Measurements from ENCODE around the gene IL23A.

IL23A gene, protein sequence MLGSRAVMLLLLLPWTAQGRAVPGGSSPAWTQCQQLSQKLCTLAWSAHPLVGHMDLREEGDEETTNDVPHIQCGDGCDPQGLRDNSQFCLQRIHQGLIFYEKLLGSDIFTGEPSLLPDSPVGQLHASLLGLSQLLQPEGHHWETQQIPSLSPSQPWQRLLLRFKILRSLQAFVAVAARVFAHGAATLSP

DNA sequence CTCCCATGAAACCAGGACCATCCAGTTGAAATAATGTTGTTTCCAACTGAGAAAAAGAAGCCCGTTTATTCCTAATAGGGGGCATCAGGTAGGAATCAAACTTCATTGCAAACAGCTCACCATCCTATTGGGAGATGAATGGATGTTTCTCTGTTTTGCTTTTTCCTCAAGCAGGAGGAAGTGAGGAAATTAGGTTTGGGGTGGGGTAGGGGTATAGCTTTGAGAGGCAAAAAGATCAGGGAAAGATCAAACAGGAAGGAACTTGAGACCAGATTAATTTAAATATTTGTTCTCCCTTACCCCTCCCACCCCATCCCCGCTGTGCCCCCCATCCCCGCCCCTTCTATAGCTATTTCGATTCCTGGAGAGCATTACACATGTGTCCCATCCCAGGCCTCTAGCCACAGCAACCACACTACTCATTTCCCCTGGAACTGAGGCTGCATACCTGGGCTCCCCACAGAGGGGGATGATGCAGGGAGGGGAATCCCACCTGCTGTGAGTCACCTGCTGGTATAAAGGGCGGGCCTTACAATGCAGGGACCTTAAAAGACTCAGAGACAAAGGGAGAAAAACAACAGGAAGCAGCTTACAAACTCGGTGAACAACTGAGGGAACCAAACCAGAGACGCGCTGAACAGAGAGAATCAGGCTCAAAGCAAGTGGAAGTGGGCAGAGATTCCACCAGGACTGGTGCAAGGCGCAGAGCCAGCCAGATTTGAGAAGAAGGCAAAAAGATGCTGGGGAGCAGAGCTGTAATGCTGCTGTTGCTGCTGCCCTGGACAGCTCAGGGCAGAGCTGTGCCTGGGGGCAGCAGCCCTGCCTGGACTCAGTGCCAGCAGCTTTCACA is at the start of gene IL23A:
IL23A (plus strand) TSS at position 577 of the 850 bp plus-strand sequence; CDS start at position 738, 161 bp downstream.
- DNase-seq (ENCODE audit: low read depth) = no peak
- no peak within 1 kb of the TSS for H3K4me3 ChIP-seq (ENCODE audit: low read depth, low read length)

DNA sequence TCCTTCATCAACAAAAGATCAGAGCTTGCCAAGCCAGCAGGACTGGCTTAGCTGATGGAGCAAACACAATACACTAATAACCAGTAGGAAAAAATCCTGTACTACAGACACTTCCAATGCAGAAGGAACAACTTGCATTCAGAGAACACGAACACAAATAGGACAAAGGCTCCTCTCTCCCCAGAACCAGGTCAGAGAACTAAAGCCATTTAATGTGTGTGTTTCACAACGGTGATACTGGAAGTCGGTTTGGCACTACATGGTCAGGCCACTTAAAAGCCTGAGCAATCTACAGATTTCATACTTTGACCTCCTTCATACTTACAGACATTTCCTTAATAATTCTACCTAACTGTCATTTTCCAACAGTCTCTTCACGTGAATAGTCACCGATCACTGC is 44.9 kb upstream of the IL23A start:
- no peak for DNase-seq (ENCODE audit: low read depth)
- H3K4me3 ChIP-seq (ENCODE audit: low read depth, low read length) = no peak overlapping the region

DNA sequence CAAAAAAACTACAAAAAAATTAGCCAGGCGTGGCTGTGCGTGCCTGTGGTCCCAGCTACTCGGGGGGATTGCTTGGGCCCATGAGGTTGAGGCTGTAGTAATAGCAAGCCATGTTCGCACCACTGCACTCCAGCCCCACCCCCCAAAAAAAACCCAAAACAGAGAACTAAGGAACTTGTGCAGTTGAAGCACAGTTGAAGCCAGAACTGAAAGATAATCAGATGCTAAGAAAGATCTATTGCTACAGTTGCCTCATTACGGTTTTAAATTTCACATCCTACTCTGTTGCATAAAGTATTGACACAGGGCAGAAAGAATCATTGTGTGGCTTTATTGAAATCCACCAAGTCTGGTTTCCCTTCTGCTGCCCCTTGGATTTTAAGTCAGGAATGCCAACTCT is 42.4 kb upstream of the IL23A start:
- H3K4me3 ChIP-seq (ENCODE audit: low read depth, low read length) = no peak overlapping the region
- no peak for DNase-seq (ENCODE audit: low read depth)

DNA sequence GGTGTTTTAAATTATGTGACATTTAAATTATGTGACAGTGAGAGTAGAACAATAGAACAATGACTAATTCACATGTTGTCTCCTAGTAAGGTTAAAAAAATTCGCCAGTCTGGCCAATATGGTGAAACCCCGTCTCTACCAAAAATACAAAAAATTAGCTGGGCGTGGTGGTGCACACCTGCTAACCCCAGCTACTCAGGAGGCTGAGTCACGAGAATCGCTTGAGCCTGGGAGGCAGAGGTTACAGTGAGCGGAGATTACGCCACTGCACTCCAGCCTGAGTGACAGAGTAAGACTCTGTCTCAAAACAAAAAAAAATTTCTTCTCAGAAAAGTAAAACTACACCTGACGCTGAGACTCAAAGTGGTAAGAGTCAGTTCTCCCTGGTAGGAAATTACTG is 41.3 kb upstream of the IL23A start:
- no peak overlapping the region for H3K4me3 ChIP-seq (ENCODE audit: low read depth, low read length)
- no peak for DNase-seq (ENCODE audit: low read depth)

DNA sequence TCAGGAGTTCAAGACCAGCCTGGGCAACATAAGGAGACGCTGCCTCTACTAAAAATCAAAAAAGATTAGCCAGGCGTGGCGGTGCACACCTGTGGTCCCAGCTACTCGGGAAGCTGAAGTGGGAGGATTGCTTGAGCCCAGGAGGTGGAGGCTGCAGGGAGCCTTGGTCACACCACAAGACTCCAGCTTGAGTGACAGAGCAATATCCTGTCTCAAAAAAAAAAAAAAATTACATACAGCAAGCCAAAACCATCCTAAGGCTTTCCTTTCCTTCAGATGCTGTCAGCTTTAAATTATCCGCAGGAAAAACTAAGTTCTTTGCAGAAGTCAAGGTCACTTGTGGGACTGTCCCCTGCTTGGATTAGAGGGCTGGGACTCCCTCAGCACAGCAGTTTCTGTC is 39.9 kb upstream of the IL23A start:
- peak overlapping the region; percentile 78 for H3K4me3 ChIP-seq (ENCODE audit: low read depth, low read length)

DNA sequence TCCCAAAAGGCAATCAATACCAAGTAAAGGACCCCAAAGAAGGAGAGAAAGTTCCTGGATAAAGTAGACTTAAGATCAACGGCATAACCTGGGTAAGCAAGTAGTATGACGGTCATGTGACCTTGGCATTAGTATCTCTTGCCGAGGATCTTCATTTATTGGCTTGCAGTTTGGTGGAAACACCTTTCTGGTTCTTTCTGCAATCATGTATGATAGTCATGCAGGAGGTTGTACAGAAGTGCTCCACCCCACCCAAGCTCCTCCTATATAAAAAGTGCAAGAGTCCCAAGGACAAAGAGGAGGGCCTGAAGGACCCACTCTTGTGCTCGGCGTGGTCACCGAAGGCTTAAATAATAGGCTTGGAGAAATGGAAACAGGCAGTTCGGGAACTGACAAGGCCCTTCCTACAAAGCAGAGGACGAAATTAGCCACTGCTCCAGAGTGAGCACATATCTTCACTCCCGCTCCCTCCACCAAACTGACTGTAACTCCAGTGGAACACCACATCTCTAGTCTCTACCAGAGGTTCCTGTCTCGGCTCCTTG is 39.3 kb upstream of the IL23A start:
- peak overlapping the region; percentile 78 for H3K4me3 ChIP-seq (ENCODE audit: low read depth, low read length)
- DNase-seq (ENCODE audit: low read depth) = no peak

More for the DNA sequence above, 39.9 kb upstream of the IL23A start:
- no peak for DNase-seq (ENCODE audit: low read depth)

DNA sequence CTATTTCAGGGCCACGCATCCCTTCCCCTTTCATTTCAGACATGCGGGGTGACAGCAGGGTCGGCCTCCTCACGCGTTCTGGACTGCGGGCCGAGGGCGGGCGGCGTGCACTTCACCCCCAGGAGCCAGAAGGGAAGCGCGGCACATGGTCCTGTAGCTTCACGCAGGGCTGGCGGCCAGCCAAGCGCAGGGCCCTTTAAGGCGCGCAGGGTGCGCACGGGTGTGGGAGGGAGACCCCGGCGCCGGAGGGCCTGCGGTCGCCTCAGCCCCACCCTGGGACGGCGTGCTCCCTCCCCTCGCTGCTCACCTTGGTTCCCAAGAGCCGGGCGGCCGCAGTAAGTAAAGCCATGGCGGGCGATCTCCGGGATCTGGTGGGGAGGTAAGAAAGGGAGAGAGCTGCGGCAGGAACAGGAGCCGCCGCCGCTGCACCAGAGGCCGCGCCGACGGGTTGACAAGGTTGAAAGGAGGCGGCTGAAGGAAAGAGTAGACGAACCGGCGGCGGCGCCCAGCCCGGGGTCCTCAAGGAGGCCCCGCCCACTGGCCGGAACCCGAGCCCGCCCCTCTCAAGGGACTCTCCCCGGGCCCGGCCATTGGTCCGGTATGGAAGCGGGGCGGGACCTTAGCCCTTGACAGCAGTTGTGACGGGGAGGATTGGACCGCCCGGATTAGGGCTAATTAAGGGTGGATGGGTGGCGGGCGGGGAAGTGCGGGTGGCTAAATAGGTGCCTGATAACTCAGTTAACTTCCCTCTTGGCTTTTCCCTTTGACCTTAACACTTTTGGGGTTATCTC is 38.6 kb upstream of the IL23A start, which contains the start of gene CS:
CS (minus strand) TSS at position 478 of the 791 bp plus-strand sequence; CDS start at position 349, 129 bp downstream.
- peak; percentile 82 for DNase-seq (ENCODE audit: low read depth)
- peak within 1 kb of the TSS; percentile 78 for H3K4me3 ChIP-seq (ENCODE audit: low read depth, low read length)

DNA sequence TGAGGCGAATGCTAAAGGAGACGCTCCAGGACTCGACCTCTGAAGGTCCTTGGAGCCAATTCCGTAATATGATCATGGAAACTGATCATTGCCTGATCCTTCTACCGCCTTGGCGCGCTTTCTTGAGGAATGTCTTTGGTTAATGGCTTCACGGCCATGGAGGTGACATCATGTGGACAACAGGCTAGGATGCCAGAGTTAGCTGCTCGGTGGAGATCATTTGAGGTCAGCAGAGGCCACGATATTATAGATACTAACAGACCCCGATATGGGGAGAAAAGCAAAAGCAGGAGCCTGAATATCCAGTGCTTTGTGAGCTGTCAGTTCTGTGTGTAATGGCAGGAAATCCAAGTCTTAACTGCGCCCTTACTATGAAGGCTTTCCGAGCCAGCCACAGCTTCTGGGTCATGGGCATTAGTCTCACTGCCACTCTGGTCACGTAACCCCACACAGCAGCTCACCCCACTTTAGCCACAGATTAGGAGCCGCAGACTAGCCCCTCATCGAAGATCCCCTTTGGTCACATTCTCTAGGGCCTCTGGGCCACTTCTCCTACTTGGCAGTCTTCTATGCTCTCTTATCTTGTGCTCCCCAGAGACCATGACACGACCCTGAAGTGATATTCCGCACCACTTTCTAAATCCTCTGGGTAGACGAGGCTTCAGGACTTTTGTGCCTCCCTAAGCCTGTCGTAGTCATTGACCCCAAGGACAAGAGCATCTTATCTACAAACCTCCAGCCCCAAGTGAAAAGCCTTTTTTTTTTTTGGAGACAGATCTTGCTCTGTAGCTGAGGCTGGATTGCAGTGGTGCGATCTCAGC is 37.8 kb upstream of the IL23A start:
- H3K4me3 ChIP-seq (ENCODE audit: low read depth, low read length) = peak overlapping the region; percentile 78
- DNase-seq (ENCODE audit: low read depth) = no peak

DNA sequence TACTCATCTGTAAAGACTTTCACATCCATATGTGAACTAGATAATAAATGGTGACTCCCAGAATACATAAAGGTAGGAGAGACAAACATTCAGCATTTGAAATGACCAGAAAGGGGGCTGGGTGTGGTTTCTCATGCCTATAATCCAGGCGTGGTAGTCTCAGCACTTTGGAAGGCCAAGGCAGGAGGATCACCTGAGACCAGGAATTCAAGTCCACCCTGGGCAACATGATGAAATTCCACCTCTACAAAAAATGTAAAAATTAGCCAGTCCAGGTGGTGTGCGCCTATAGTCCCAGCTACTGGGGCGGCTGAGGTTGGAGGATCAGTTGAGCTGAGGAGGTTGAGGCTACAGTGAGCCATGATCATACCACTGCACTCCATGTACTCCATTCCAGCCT is 34.4 kb upstream of the IL23A start:
- H3K4me3 ChIP-seq (ENCODE audit: low read depth, low read length) = no peak overlapping the region
- DNase-seq (ENCODE audit: low read depth) = no peak

DNA sequence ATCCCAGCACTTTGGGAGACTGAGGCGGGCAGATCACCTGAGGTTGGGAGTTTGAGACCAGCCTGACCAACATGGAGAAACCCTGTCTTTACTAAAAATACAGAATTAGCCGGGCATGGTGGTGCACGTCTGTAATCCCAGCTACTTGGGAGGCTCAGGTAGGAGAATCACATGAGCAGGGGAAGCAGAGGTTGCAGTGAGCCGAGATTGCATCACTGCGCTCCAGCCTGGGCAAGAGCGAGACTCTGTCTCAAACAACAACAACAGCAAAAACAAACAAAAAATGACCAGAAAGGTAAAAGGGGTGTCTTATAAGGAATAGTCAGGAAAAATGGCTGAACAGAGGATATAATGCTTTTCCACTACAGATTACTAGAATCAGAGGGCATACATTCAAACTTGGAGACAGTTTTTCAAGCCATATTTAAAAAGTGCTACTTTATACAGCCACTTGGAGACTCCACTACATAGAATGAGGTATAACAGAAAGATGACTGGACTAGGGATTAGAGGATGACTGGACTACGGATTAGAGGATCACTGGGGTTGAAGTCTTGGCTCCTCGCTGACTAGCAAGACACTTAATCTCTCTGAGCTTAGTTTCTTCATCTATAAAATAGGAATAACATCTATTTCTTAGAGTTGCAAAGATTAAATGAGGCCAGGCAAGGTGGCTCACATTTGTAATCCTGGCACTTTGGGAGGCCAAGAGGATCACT is 33.7 kb upstream of the IL23A start:
- DNase-seq (ENCODE audit: low read depth) = no peak
- no peak overlapping the region for H3K4me3 ChIP-seq (ENCODE audit: low read depth, low read length)

DNA sequence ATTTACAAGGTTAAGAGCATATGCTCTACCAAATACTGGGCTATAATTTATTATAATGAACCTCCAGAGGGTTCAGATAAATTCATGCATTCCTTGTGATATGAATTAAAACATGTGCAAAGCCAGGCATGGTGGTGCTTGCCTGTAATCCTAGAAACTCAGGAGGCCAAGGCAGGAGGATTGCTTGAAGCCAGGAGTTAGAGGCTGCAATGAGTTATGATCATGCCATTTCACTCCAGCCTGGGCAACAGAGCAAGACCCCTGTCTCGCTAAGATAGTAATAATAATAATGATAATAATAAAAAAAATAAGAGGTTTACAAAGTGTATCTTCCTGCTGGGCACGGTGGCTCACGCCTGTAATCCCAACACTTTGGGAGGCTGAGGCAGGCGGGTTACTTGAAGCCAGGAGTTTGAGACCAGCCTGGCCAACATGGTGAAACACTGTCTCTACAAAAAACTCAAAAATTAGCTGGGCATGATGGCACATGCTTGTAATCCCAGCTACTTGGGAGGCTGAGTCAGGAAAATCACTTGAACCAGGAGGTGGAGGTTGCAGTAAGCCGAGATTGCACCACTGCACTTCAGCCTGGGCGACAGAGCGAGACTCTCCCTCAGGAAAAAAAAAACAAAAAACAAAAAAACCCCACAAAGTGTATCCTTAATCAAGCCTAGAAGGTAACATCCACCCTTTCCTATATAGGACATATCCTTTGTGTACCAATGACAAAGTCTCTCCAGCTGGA is 31.3 kb upstream of the IL23A start:
- no peak overlapping the region for H3K4me3 ChIP-seq (ENCODE audit: low read depth, low read length)
- DNase-seq (ENCODE audit: low read depth) = no peak

DNA sequence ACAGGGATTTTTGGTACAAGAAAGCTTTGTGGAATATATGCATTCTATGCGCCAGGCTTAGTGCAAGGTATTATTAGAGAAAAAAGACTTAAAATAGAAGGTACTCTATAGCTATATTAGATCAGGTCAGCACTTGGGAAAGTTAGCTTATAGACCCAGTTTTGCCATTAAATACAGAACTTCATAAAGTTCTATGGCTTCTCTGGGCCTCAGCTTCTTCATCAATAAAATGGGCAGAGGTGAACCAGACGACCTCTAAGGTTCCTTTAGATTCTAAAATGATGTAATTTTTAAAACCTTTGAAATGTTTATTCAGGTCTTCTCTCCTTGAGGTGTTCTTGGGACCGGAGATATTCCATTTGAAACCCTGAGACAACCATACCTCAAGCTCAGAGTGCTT is 30.0 kb upstream of the IL23A start:
- no peak overlapping the region for H3K4me3 ChIP-seq (ENCODE audit: low read depth, low read length)
- no peak for DNase-seq (ENCODE audit: low read depth)

DNA sequence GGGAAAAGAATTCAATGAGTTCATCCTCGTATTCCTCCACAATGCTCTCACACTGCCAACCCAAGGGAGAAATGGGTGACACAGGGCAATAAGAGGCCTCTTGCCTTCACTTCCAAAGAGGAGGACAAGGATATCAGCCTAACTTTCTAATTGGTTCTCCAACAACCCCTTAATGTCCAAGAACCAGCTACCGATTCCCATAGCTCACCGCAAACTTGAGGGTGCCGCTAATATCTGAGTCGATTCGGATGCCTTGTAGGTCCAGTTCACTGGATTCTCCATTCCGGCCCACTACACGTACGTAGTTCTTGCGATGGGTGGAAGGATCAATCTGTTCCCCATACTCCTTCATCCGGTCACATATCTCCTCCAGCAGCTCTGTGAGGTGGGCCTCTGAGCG is 27.7 kb upstream of the IL23A start:
- no peak overlapping the region for H3K4me3 ChIP-seq (ENCODE audit: low read depth, low read length)
- DNase-seq (ENCODE audit: low read depth) = no peak

DNA sequence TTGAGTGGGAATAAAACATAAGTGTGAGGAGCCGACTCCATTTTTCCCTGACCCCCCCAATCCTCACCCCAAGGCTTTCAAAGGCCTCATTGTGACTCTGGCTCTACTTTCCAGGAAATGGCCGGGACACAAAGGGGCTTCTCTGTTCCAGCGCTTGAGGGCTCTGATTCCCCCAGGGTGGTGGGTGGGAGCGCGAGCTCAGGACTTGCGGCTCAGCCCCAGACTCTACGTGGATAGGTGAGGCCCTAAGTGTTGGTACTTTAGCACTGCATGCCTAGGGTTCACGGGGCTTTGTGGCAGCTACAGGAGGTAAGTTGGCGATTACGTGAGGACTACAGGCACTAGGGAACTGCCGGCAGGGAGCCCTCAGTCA is 23.4 kb upstream of the IL23A start:
- H3K4me3 ChIP-seq (ENCODE audit: low read depth, low read length) = peak overlapping the region; percentile 93
- DNase-seq (ENCODE audit: low read depth) = no peak

DNA sequence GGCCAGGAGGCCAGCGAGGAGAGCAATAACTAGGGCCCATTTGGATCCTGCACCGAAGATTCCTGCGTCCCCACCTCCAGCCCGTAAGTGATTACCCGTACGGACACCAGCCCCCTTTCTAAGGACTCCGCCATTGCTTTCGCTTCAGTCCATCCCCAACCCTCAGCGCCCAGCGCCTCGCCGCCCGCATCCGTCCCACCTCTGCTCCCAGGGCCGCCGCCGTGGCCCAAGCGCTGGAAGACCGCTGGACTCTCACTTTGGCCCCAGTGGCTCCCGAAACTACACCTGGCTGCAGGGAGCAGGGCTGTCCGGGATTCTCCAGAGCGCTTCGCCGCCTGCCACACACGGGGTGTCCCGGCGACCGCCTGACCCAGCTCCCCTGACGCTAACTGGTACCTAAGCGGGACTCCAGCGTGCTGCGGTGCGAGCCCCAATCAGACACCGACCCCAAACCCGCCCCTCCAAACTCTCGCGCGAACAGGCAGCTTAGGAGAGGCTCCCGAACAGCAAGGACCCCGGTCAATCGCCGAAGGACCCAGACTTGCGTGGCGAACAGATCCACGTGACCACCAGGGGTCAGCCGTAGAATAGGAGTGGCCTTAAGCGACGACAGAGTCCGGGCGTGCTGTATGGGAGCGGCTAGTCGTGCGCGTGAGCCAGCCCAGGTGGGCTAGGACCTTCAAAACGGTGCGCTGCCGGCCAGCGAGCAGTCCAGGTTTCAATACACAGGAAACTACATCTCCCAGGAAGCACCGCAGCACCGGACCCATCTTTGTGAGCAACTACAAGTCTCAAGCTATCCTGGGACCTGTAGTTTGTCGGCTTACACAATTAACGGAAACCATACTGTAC is 22.8 kb upstream of the IL23A start, which contains the start of gene CNPY2:
CNPY2 (minus strand) TSS at position 367 of the 852 bp plus-strand sequence. CDS start 771 bp downstream, outside the sequence.
- peak within 1 kb of the TSS; percentile 93 for H3K4me3 ChIP-seq (ENCODE audit: low read depth, low read length)
- DNase-seq (ENCODE audit: low read depth) = peak; percentile 89

DNA sequence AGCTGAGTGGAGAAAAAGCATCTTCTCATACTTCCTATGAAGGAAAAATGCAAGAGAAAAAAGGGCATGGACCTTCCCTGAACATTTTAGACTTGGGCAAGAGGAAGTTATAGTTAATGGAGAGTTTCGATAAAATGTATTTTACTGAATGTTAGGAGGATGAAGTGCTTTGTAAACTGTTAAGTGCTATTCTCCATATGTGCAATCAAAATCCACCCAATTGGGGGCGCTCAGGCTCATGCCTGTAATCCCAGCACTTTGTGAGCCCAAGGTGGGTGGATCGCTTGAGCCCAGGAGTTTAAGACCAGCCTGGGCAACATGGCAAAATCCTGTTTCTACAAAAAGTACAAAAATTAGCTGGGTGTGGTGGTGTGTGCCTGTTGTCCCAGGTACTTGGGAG is 21.0 kb upstream of the IL23A start:
- H3K4me3 ChIP-seq (ENCODE audit: low read depth, low read length) = no peak overlapping the region
- DNase-seq (ENCODE audit: low read depth) = no peak

DNA sequence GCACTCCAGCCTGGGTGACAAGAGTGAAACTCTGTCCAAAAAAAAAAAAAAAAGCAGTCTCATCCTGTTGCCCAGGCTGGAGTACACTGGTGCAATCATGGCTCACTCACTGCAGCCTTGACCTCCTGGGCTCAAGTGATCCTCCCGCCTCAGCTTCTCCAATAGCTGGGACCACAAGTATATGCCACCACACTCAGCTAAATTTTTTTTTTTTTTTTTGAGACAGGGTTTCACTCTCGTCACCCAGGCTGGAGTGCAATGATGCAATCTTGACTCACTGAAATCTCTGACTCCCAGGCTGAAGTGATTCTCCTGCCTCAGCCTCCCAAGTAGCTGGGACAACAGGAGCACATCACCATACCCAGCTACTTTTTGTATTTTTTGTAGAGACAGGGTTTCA is 17.7 kb upstream of the IL23A start:
- H3K4me3 ChIP-seq (ENCODE audit: low read depth, low read length) = no peak overlapping the region
- no peak for DNase-seq (ENCODE audit: low read depth)
